ENCODE results near the gene PRSS21. TPM values are rescaled to one million over a fixed set of nuclear protein-coding genes. Genes with fewer than 3 reads are reported as not detected.

The PRSS21 gene
- total and polyA plus RNA-seq, 2 experiments from 2014 or later, result not detected

GRCh38 chr16:2819179-2819938 lies 2.3 kb downstream of the PRSS21 start:
- H4K20me1 ChIP-seq (ENCODE audit: insufficient read depth), result no peaks in the 10 kb centered on the region
- no peaks in the 10 kb centered on the region for H3K36me3 ChIP-seq (ENCODE audit: low read depth)
- peaks cover 51% of the 10 kb centered on the region for H3K27me3 ChIP-seq (replicated peaks; ENCODE audit: insufficient read depth)
- H3K4me1 ChIP-seq (ENCODE audit: insufficient read depth), result no peaks in the 10 kb centered on the region
- no peak overlapping the region for H3K9ac ChIP-seq
- 65 to 67% methylated on average over 18 of the region's 18 CpGs for whole genome bisulfite sequencing, 2 experiments (ENCODE audit: low coverage in 1 of 2, low lambda C conversion rate in 2 of 2, missing lambda C conversion rate in 2 of 2)
- in situ Hi-C loops (cut with MboI), result no loop called here
- no peak overlapping the region for H3K4me2 ChIP-seq (ENCODE audit: unreplicated experiment)
- no peak overlapping the region for H3K4me3 ChIP-seq
- no peak for TF ChIP-seq EZH2 (IDR thresholded peaks at IDR 0.05; ENCODE audit: insufficient read depth, poor library complexity, severe bottlenecking)
- no peak for TF ChIP-seq EZH2phosphoT487 (IDR thresholded peaks at IDR 0.05; ENCODE audit: insufficient read depth, low read depth)
- H3K79me2 ChIP-seq (ENCODE audit: insufficient read depth), result no peaks in the 10 kb centered on the region
- no peak overlapping the region for H3K27ac ChIP-seq
- H3F3A ChIP-seq (ENCODE audit: insufficient read depth), result no peaks in the 10 kb centered on the region; the same call in 1 of the 2 replicates
- no peaks in the 10 kb centered on the region for H3K9me3 ChIP-seq (ENCODE audit: low read depth)
- DNase-seq, result no peak
- no peaks in the 10 kb centered on the region for H3K9me2 ChIP-seq (ENCODE audit: insufficient read depth)
- no peak overlapping the region for H2AFZ ChIP-seq

- no peaks in the 10 kb centered on the region; the same call in 1 of the 2 replicates for H3F3A ChIP-seq (ENCODE audit: insufficient read depth)
- H3K4me1 ChIP-seq (ENCODE audit: insufficient read depth), result no peaks in the 10 kb centered on the region
- no peak overlapping the region for H3K9ac ChIP-seq
- no peak for DNase-seq
- H3K27me3 ChIP-seq (replicated peaks; ENCODE audit: insufficient read depth), result peaks cover 49% of the 10 kb centered on the region
- no peaks in the 10 kb centered on the region for H3K9me2 ChIP-seq (ENCODE audit: insufficient read depth)
- no peaks in the 10 kb centered on the region for H3K79me2 ChIP-seq (ENCODE audit: insufficient read depth)
- no peak overlapping the region for H3K4me2 ChIP-seq (ENCODE audit: unreplicated experiment)
- H3K9me3 ChIP-seq (ENCODE audit: low read depth), result no peaks in the 10 kb centered on the region
- H4K20me1 ChIP-seq (ENCODE audit: insufficient read depth), result no peaks in the 10 kb centered on the region
- no peak overlapping the region for H3K27ac ChIP-seq
- TF ChIP-seq EZH2 (IDR thresholded peaks at IDR 0.05; ENCODE audit: insufficient read depth, poor library complexity, severe bottlenecking), result no peak
- no peak for TF ChIP-seq EZH2phosphoT487 (IDR thresholded peaks at IDR 0.05; ENCODE audit: insufficient read depth, low read depth)
- no peak overlapping the region for H3K4me3 ChIP-seq
- 51 to 61% methylated on average over 16 to 17 of the region's 17 CpGs for WGBS, 2 experiments (ENCODE audit: low coverage in 1 of 2, low lambda C conversion rate in 2 of 2, missing lambda C conversion rate in 2 of 2)
- H2AFZ ChIP-seq, result no peak overlapping the region
- in situ Hi-C loops (cut with MboI), result no loop called here
- no peaks in the 10 kb centered on the region for H3K36me3 ChIP-seq (ENCODE audit: low read depth)
These were observed 3.1 kb downstream of the PRSS21 start for GRCh38 chr16:2819939-2820835.

GRCh38 chr16:2820836-2821486 lies 3.9 kb downstream of the PRSS21 start:
- 60 to 71% methylated on average over 10 to 14 of the region's 14 CpGs for WGBS, 2 experiments (ENCODE audit: low coverage in 1 of 2, low lambda C conversion rate in 2 of 2, missing lambda C conversion rate in 2 of 2)
- no peaks in the 10 kb centered on the region for H3K79me2 ChIP-seq (ENCODE audit: insufficient read depth)
- no peak overlapping the region for H3K4me3 ChIP-seq
- no peaks in the 10 kb centered on the region for H3K4me1 ChIP-seq (ENCODE audit: insufficient read depth)
- H4K20me1 ChIP-seq (ENCODE audit: insufficient read depth), result no peaks in the 10 kb centered on the region
- no peak overlapping the region for H3K27ac ChIP-seq
- H2AFZ ChIP-seq, result no peak overlapping the region
- H3K27me3 ChIP-seq (replicated peaks; ENCODE audit: insufficient read depth), result peaks cover 41% of the 10 kb centered on the region
- in situ Hi-C loops (cut with MboI), result no loop called here
- no peak for TF ChIP-seq EZH2 (IDR thresholded peaks at IDR 0.05; ENCODE audit: insufficient read depth, poor library complexity, severe bottlenecking)
- no peak for TF ChIP-seq EZH2phosphoT487 (IDR thresholded peaks at IDR 0.05; ENCODE audit: insufficient read depth, low read depth)
- no peak for DNase-seq
- H3K36me3 ChIP-seq (ENCODE audit: low read depth), result no peaks in the 10 kb centered on the region
- no peaks in the 10 kb centered on the region for H3K9me3 ChIP-seq (ENCODE audit: low read depth)
- H3F3A ChIP-seq (ENCODE audit: insufficient read depth), result no peaks in the 10 kb centered on the region; the same call in 1 of the 2 replicates
- H3K9ac ChIP-seq, result no peak overlapping the region
- no peaks in the 10 kb centered on the region for H3K9me2 ChIP-seq (ENCODE audit: insufficient read depth)
- no peak overlapping the region for H3K4me2 ChIP-seq (ENCODE audit: unreplicated experiment)

- peak; percentile 46 for DNase-seq
- no peak for TF ChIP-seq EZH2phosphoT487 (IDR thresholded peaks at IDR 0.05; ENCODE audit: insufficient read depth, low read depth)
- no peak for TF ChIP-seq EZH2 (IDR thresholded peaks at IDR 0.05; ENCODE audit: insufficient read depth, poor library complexity, severe bottlenecking)
- Histone ChIP-seq H3K9ac (no peak overlapping the region), H3K4me1 (ENCODE audit: insufficient read depth) (no peaks in the 10 kb centered on the region), H3K4me3 (no peak overlapping the region), H3F3A (ENCODE audit: insufficient read depth) (no peaks in the 10 kb centered on the region; the same call in 1 of the 2 replicates), H3K27ac (no peak overlapping the region), H3K4me2 (ENCODE audit: unreplicated experiment) (no peak overlapping the region), H3K79me2 (ENCODE audit: insufficient read depth) (no peaks in the 10 kb centered on the region), H2AFZ (no peak overlapping the region), H3K9me2 (ENCODE audit: insufficient read depth) (no peaks in the 10 kb centered on the region), H3K9me3 (ENCODE audit: low read depth) (no peaks in the 10 kb centered on the region), H4K20me1 (ENCODE audit: insufficient read depth) (no peaks in the 10 kb centered on the region), H3K36me3 (ENCODE audit: low read depth) (no peaks in the 10 kb centered on the region), H3K27me3 (replicated peaks; ENCODE audit: insufficient read depth) (peaks cover 34% of the 10 kb centered on the region)
- WGBS, 2 experiments (ENCODE audit: low coverage in 1 of 2, low lambda C conversion rate in 2 of 2, missing lambda C conversion rate in 2 of 2), result 9 to 13% methylated on average over 9 of the region's 9 CpGs
- in situ Hi-C loops (cut with MboI), result no loop called here
These were observed 4.6 kb downstream of the PRSS21 start for GRCh38 chr16:2821487-2822157.
